BLaER1 treated with 17β-estradiol and CSF1 and Interleukin-3, amounts not matched to agents 10 nM and 100 nM (cell line): ENCODE data around the gene AAGAB.

Source experiments
- H3K27ac ChIP-seq, 11 experiments: shearing (Covaris generic); formaldehyde crosslinking; 2 replicates each; pipeline ENCODE4 v1.8.1; 2022
- H3K27me3 ChIP-seq, 11 experiments: shearing (Covaris generic); formaldehyde crosslinking; 2 replicates each; pipeline ENCODE4 v1.8.1; 2022
- H3K36me3 ChIP-seq, 11 experiments: shearing (Covaris generic); formaldehyde crosslinking; 2 replicates each; pipeline ENCODE4 v1.8.1; 2022
- H3K4me1 ChIP-seq, 10 experiments: shearing (Covaris generic); formaldehyde crosslinking; 2 replicates each; pipeline ENCODE4 v1.8.1; 2022
- H3K4me2 ChIP-seq, 11 experiments: shearing (Covaris generic); formaldehyde crosslinking; 2 replicates each; pipeline ENCODE4 v1.8.1; 2022
- H3K4me3 ChIP-seq, 10 experiments: shearing (Covaris generic); formaldehyde crosslinking; 2 replicates each; pipeline ENCODE4 v1.8.1; 2022
- H3K9ac ChIP-seq, 11 experiments: shearing (Covaris generic); formaldehyde crosslinking; 2 replicates each; pipeline ENCODE4 v1.8.1; 2022
- H3K9me3 ChIP-seq, 11 experiments: shearing (Covaris generic); formaldehyde crosslinking; replicated peaks in 1 of 11; 2 replicates each; pipeline ENCODE4 v1.8.1; 2022
- H4K20me1 ChIP-seq, 11 experiments: shearing (Covaris generic); formaldehyde crosslinking; 2 replicates each; pipeline ENCODE4 v1.8.1; 2022
- Cebpa-rat ChIP-seq, 11 experiments: shearing (Covaris generic); IDR thresholded peaks; 2 replicates each; pipeline ENCODE4 v1.8.1; 2022

Gene AAGAB

GRCh38 chr15:67242708-67243111, 11.8 kb downstream of the AAGAB start:
- peak overlapping the region; percentile 44 to 83 (median 71) for H3K4me2 ChIP-seq
- peak overlapping the region in 1 of 11 experiments; percentile 16; a peak in 1 of 22 replicates for H3K9ac ChIP-seq
- peak overlapping the region in 3 of 11 experiments; percentile 7 to 25 (median 13); a peak in 3 of 22 replicates for H3K27ac ChIP-seq
- H4K20me1 ChIP-seq, result peaks cover 0 to 25% (median 7%) of the 10 kb centered on the region in 11 experiments; a peak in 9 of 22 replicates
- H3K4me3 ChIP-seq, result peak overlapping the region in 2 of 10 experiments; percentile 6 to 25; a peak in 1 of 20 replicates
- TF ChIP-seq Cebpa-rat (IDR thresholded peaks at IDR 0.05), result no peak
- peaks cover 18 to 34% (median 22%) of the 10 kb centered on the region in 11 experiments for H3K36me3 ChIP-seq
- H3K27me3 ChIP-seq, result no peaks in the 10 kb centered on the region
- peaks cover 36 to 44% (median 39%) of the 10 kb centered on the region in 10 experiments for H3K4me1 ChIP-seq
- H3K9me3 ChIP-seq, result peaks cover 17 to 30% (median 19%) of the 10 kb centered on the region in 11 experiments

GRCh38 chr15:67241132-67241855, 13.2 kb downstream of the AAGAB start:
- Histone ChIP-seq H3K27ac (peak overlapping the region in 4 of 11 experiments; percentile 8 to 21 (median 13); a peak in 6 of 22 replicates), H3K4me2 (peak overlapping the region; percentile 58 to 80 (median 74))
- TF ChIP-seq Cebpa-rat (IDR thresholded peaks at IDR 0.05), result no peak

GRCh38 chr15:67240235-67241131, 14.0 kb downstream of the AAGAB start:
- no peaks in the 10 kb centered on the region for H3K27me3 ChIP-seq
- H3K4me1 ChIP-seq, result peaks cover 36 to 44% (median 39%) of the 10 kb centered on the region in 10 experiments
- peaks cover 0 to 8% (median 0%) of the 10 kb centered on the region in 11 experiments; a peak in 3 of 22 replicates for H3K9me3 ChIP-seq
- peak overlapping the region; percentile 58 to 80 (median 74) for H3K4me2 ChIP-seq
- no peak overlapping the region for H3K9ac ChIP-seq
- H4K20me1 ChIP-seq, result peaks cover 0 to 25% (median 7%) of the 10 kb centered on the region in 11 experiments; a peak in 9 of 22 replicates
- peak overlapping the region in 2 of 11 experiments; percentile 4 to 17; a peak in 1 of 22 replicates for H3K27ac ChIP-seq
- TF ChIP-seq Cebpa-rat (IDR thresholded peaks at IDR 0.05), result no peak
- peaks cover 0 to 24% (median 9%) of the 10 kb centered on the region in 11 experiments; a peak in 13 of 22 replicates for H3K36me3 ChIP-seq
- no peak overlapping the region for H3K4me3 ChIP-seq

More at GRCh38 chr15:67241132-67241855, 13.2 kb downstream of the AAGAB start:
- Histone ChIP-seq H3K27me3 (no peaks in the 10 kb centered on the region), H4K20me1 (peaks cover 0 to 25% (median 7%) of the 10 kb centered on the region in 11 experiments; a peak in 9 of 22 replicates), H3K36me3 (peaks cover 7 to 25% (median 11%) of the 10 kb centered on the region in 11 experiments; a peak in 20 of 22 replicates), H3K9me3 (peaks cover 4 to 16% (median 6%) of the 10 kb centered on the region in 11 experiments; a peak in 20 of 22 replicates), H3K9ac (peak overlapping the region in 3 of 11 experiments; percentile 4 to 35 (median 10); a peak in 2 of 22 replicates), H3K4me1 (peaks cover 36 to 44% (median 39%) of the 10 kb centered on the region in 10 experiments), H3K4me3 (0 out of 20 replicates have a peak overlapping the region, but pooled peaks of 1 of the 10 experiments have one; percentile 10)

- no peak overlapping the region for H3K4me3 ChIP-seq
- peaks cover 42 to 80% (median 64%) of the 10 kb centered on the region in 11 experiments for H3K36me3 ChIP-seq
- TF ChIP-seq Cebpa-rat (IDR thresholded peaks at IDR 0.05), result no peak
- no peak overlapping the region for H3K4me2 ChIP-seq
- H3K27me3 ChIP-seq, result no peaks in the 10 kb centered on the region
- H3K9ac ChIP-seq, result no peak overlapping the region
- no peaks in the 10 kb centered on the region for H3K9me3 ChIP-seq
- H3K4me1 ChIP-seq, result peaks cover 13 to 16% (median 14%) of the 10 kb centered on the region in 10 experiments
- H4K20me1 ChIP-seq, result peaks cover 0 to 6% (median 0%) of the 10 kb centered on the region in 11 experiments; a peak in 5 of 22 replicates
- no peak overlapping the region for H3K27ac ChIP-seq
Observed at GRCh38 chr15:67232591-67232990, 21.9 kb downstream of the AAGAB start.

GRCh38 chr15:67230504-67230903, 24.0 kb downstream of the AAGAB start:
- TF ChIP-seq Cebpa-rat (IDR thresholded peaks at IDR 0.05), result no peak

GRCh38 chr15:67228286-67228685, 26.2 kb downstream of the AAGAB start:
- H3K9ac ChIP-seq, result no peak overlapping the region
- H3K27ac ChIP-seq, result no peak overlapping the region
- no peaks in the 10 kb centered on the region for H3K27me3 ChIP-seq

More at GRCh38 chr15:67230504-67230903, 24.0 kb downstream of the AAGAB start:
- Histone ChIP-seq H3K4me3 (no peak overlapping the region), H3K4me1 (peaks cover 16 to 22% (median 18%) of the 10 kb centered on the region in 10 experiments), H4K20me1 (peaks cover 0 to 9% (median 0%) of the 10 kb centered on the region in 11 experiments; a peak in 3 of 22 replicates), H3K36me3 (peaks cover 45 to 84% (median 63%) of the 10 kb centered on the region in 11 experiments), H3K9ac (no peak overlapping the region), H3K9me3 (peaks cover 0 to 5% (median 0%) of the 10 kb centered on the region in 11 experiments; a peak in 1 of 22 replicates), H3K27ac (no peak overlapping the region), H3K27me3 (no peaks in the 10 kb centered on the region), H3K4me2 (no peak overlapping the region)

GRCh38 chr15:67227846-67228245, 26.6 kb downstream of the AAGAB start:
- Histone ChIP-seq H3K9me3 (peaks cover 0 to 5% (median 0%) of the 10 kb centered on the region in 11 experiments; a peak in 1 of 22 replicates), H3K36me3 (peaks cover 37 to 77% (median 50%) of the 10 kb centered on the region in 11 experiments), H3K4me2 (peak overlapping the region; percentile 4 to 72 (median 46); a peak in 20 of 22 replicates), H3K4me1 (peaks cover 16 to 22% (median 18%) of the 10 kb centered on the region in 10 experiments), H3K27ac (no peak overlapping the region), H3K4me3 (no peak overlapping the region), H3K27me3 (no peaks in the 10 kb centered on the region), H4K20me1 (peaks cover 0 to 9% (median 0%) of the 10 kb centered on the region in 11 experiments; a peak in 3 of 22 replicates), H3K9ac (no peak overlapping the region)
- no peak for TF ChIP-seq Cebpa-rat (IDR thresholded peaks at IDR 0.05)

More at GRCh38 chr15:67228286-67228685, 26.2 kb downstream of the AAGAB start:
- no peak for TF ChIP-seq Cebpa-rat (IDR thresholded peaks at IDR 0.05)
- Histone ChIP-seq H3K4me1 (peaks cover 16 to 22% (median 18%) of the 10 kb centered on the region in 10 experiments), H3K9me3 (peaks cover 0 to 5% (median 0%) of the 10 kb centered on the region in 11 experiments; a peak in 1 of 22 replicates), H3K4me3 (no peak overlapping the region), H3K4me2 (peak overlapping the region; percentile 4 to 72 (median 40); a peak in 18 of 22 replicates), H4K20me1 (peaks cover 0 to 9% (median 0%) of the 10 kb centered on the region in 11 experiments; a peak in 3 of 22 replicates), H3K36me3 (peaks cover 40 to 80% (median 53%) of the 10 kb centered on the region in 11 experiments)

GRCh38 chr15:67227431-67227830, 27.0 kb downstream of the AAGAB start:
- no peak overlapping the region for H3K4me3 ChIP-seq
- peak overlapping the region; percentile 4 to 72 (median 46); a peak in 20 of 22 replicates for H3K4me2 ChIP-seq
- peaks cover 0 to 9% (median 0%) of the 10 kb centered on the region in 11 experiments; a peak in 3 of 22 replicates for H4K20me1 ChIP-seq
- peaks cover 34 to 73% (median 46%) of the 10 kb centered on the region in 11 experiments for H3K36me3 ChIP-seq
- H3K9ac ChIP-seq, result no peak overlapping the region
- no peak overlapping the region for H3K27ac ChIP-seq
- peaks cover 0 to 5% (median 0%) of the 10 kb centered on the region in 11 experiments; a peak in 1 of 22 replicates for H3K9me3 ChIP-seq
- H3K27me3 ChIP-seq, result no peaks in the 10 kb centered on the region
- peaks cover 16 to 22% (median 18%) of the 10 kb centered on the region in 10 experiments for H3K4me1 ChIP-seq
- no peak for TF ChIP-seq Cebpa-rat (IDR thresholded peaks at IDR 0.05)
